Neural cell (in vitro differentiated cells): Measurements from ENCODE around the gene ANKRD2. TPM values are rescaled to one million over a fixed set of nuclear protein-coding genes. Genes with fewer than 3 reads are reported as not detected.

Experiments
- H2AFZ ChIP-seq: fragments of 200-600, 300-800 bp; sonication (generic), shearing (Covaris generic); 2 replicates; pipeline ENCODE4 v1.6.0; 2014; ENCODE audit warnings: low read depth, mild to moderate bottlenecking, antibody characterized with exemption, low read length, moderate library complexity
- H3F3A ChIP-seq: fragments of 200-600 bp; shearing (Covaris generic); 2 replicates; pipeline ENCODE4 v1.6.1; 2016; ENCODE audit warnings: mild to moderate bottlenecking, moderate library complexity, mixed read lengths, antibody characterized with exemption, low read length; ENCODE audit not compliant: insufficient read depth, poor library complexity, severe bottlenecking
- H3K27ac ChIP-seq: fragments of 200-600, 300-800 bp; sonication (generic), shearing (Covaris generic); 2 replicates; pipeline ENCODE4 v1.5.1; 2014; ENCODE audit warnings: mild to moderate bottlenecking, low read length, moderate library complexity
- H3K27me3 ChIP-seq: fragments of 300-800, 200-600 bp; sonication (generic), shearing (Covaris generic); 2 replicates; pipeline ENCODE4 v1.6.0; 2014; ENCODE audit warnings: mild to moderate bottlenecking, low read depth, low read length, moderate library complexity; ENCODE audit not compliant: insufficient read depth
- H3K36me3 ChIP-seq: fragments of 300-800, 200-600 bp; sonication (generic), shearing (Covaris generic); 2 replicates; pipeline ENCODE4 v1.5.1; 2014; ENCODE audit warnings: mild to moderate bottlenecking, antibody characterized with exemption, low read length, moderate library complexity; ENCODE audit not compliant: insufficient read depth
- H3K4me2 ChIP-seq: fragments of 300-800, 200-600 bp; sonication (generic), shearing (Covaris generic); 2 replicates; pipeline ENCODE4 v1.6.0; 2014; ENCODE audit warnings: mild to moderate bottlenecking, low read length
- H3K4me3 ChIP-seq: fragments of 300-800, 200-600 bp; sonication (generic), shearing (Covaris generic); 2 replicates; pipeline ENCODE4 v1.5.1; 2014; ENCODE audit warnings: mild to moderate bottlenecking, low read length, moderate library complexity
- H3K79me2 ChIP-seq: fragments of 200-600 bp; shearing (Covaris generic); replicated peaks from 2 replicates; pipeline ENCODE4 v1.6.0; 2014; ENCODE audit warnings: mild to moderate bottlenecking, low read length, moderate library complexity; ENCODE audit not compliant: insufficient read depth
- H3K9ac ChIP-seq: fragments of 300-800, 200-600 bp; sonication (generic), shearing (Covaris generic); 2 replicates; pipeline ENCODE4 v1.6.1; 2016; ENCODE audit warnings: mild to moderate bottlenecking, low read length, mixed read lengths
- H3K9me2 ChIP-seq: fragments of 200-600 bp; shearing (Covaris generic); 2 replicates; pipeline ENCODE4 v1.6.1; 2016; ENCODE audit warnings: mild to moderate bottlenecking, low read length, mixed read lengths; ENCODE audit not compliant: insufficient read depth
- H3K9me3 ChIP-seq: fragments of 200-600, 300-800 bp; sonication (generic), shearing (Covaris generic); 2 replicates; pipeline ENCODE4 v1.6.1; 2016; ENCODE audit warnings: mild to moderate bottlenecking, mixed run types, low read length, moderate library complexity, mixed read lengths
- H4K20me1 ChIP-seq: fragments of 200-600 bp; shearing (Covaris generic); 2 replicates; pipeline ENCODE4 v1.6.1; 2016; ENCODE audit warnings: mild to moderate bottlenecking, mixed run types; ENCODE audit not compliant: insufficient read depth
- CTCF ChIP-seq: fragments of 450-650 bp; IDR thresholded peaks from 2 replicates; pipeline ENCODE4 v1.5.1; 2014; ENCODE audit warnings: antibody characterized with exemption, mild to moderate bottlenecking, moderate library complexity; ENCODE audit not compliant: poor library complexity, severe bottlenecking
- EP300 ChIP-seq: fragments of 450-650 bp; conservative IDR thresholded peaks from 2 replicates; pipeline ENCODE4 v1.6.1; 2014; ENCODE audit warnings: antibody characterized with exemption, mild to moderate bottlenecking, moderate library complexity; ENCODE audit not compliant: poor library complexity, severe bottlenecking
- EZH2 ChIP-seq: fragments of 200-600, 300-800 bp; shearing (Covaris generic), sonication (generic); IDR thresholded peaks from 2 replicates; pipeline ENCODE4 v1.6.1; 2014; ENCODE audit warnings: antibody characterized with exemption, low read length, borderline replicate concordance, mild to moderate bottlenecking; ENCODE audit not compliant: insufficient read depth, poor library complexity, severe bottlenecking
- MXI1 ChIP-seq: fragments of 450-650 bp; conservative IDR thresholded peaks from 2 replicates; pipeline ENCODE4 v1.6.1; 2014; ENCODE audit warnings: antibody characterized with exemption, mild to moderate bottlenecking; ENCODE audit not compliant: poor library complexity, severe bottlenecking
- POLR2AphosphoS5 ChIP-seq: IDR thresholded peaks from 2 replicates; pipeline ENCODE4 v1.6.1; 2012
- RAD21 ChIP-seq: fragments of 450-650 bp; conservative IDR thresholded peaks from 2 replicates; pipeline ENCODE4 v1.6.1; 2014; ENCODE audit warnings: antibody characterized with exemption, mild to moderate bottlenecking, moderate library complexity
- REST ChIP-seq: IDR thresholded peaks from 2 replicates; pipeline ENCODE4 v1.6.1; 2012; ENCODE audit warnings: borderline replicate concordance
- SMC3 ChIP-seq: fragments of 450-650 bp; conservative IDR thresholded peaks from 2 replicates; pipeline ENCODE4 v1.6.1; 2014; ENCODE audit warnings: antibody characterized with exemption, mild to moderate bottlenecking, moderate library complexity; ENCODE audit not compliant: poor library complexity
- TAF1 ChIP-seq: IDR thresholded peaks from 2 replicates; pipeline ENCODE4 v1.6.1; 2012; ENCODE audit warnings: low read depth
- polyA plus RNA-seq: library from polyadenylated mRNA; depleted of rRNA; stranded (reverse); fragments of >200 nt; gene quantifications from 2 replicates; pipeline ENCODE4 v1.2.3, GENCODE V29; 2014

Gene ANKRD2
- polyA plus RNA-seq, 1 donor from 2014 or later = not detected

- Histone ChIP-seq H3K27me3 (no peaks in the 10 kb centered on the region), H3K27ac (no peak overlapping the region), H3K9ac (no peak overlapping the region), H3K9me2 (no peaks in the 10 kb centered on the region), H3K4me3 (no peak overlapping the region), H3K9me3 (no peaks in the 10 kb centered on the region), H3K79me2 (no peaks in the 10 kb centered on the region), H3K36me3 (no peaks in the 10 kb centered on the region), H3F3A (no peaks in the 10 kb centered on the region), H4K20me1 (no peaks in the 10 kb centered on the region), H2AFZ (no peak overlapping the region), H3K4me2 (no peak overlapping the region)
- no peak for TF ChIP-seq MXI1
- TF ChIP-seq EP300 = no peak
- no peak for TF ChIP-seq RAD21
- no peak for TF ChIP-seq POLR2AphosphoS5
- no peak for TF ChIP-seq EZH2
- TF ChIP-seq SMC3 = no peak
- no peak for TF ChIP-seq REST
- no peak for TF ChIP-seq CTCF
- no peak for TF ChIP-seq TAF1
Observed at GRCh38 chr10:97538411-97538810, 34.2 kb upstream of the ANKRD2 start.

GRCh38 chr10:97538839-97539238, 33.7 kb upstream of the ANKRD2 start:
- no peak overlapping the region for H2AFZ ChIP-seq
- no peaks in the 10 kb centered on the region for H3K9me3 ChIP-seq
- no peak overlapping the region for H3K9ac ChIP-seq
- no peaks in the 10 kb centered on the region for H3K27me3 ChIP-seq
- H3K4me3 ChIP-seq = no peak overlapping the region
- no peaks in the 10 kb centered on the region for H3F3A ChIP-seq
- H3K79me2 ChIP-seq = no peaks in the 10 kb centered on the region
- no peak overlapping the region for H3K4me2 ChIP-seq
- H3K9me2 ChIP-seq = no peaks in the 10 kb centered on the region
- TF ChIP-seq POLR2AphosphoS5 (no peak), TAF1 (no peak), MXI1 (no peak), CTCF (no peak), EP300 (no peak), RAD21 (no peak), REST (no peak), EZH2 (no peak)
- no peak overlapping the region for H3K27ac ChIP-seq
- H4K20me1 ChIP-seq = no peaks in the 10 kb centered on the region
- no peaks in the 10 kb centered on the region for H3K36me3 ChIP-seq
